CD14-positive monocyte (primary cell): ENCODE measurements around the gene PHKA2. TPM values are rescaled to one million over a fixed set of nuclear protein-coding genes. Genes with fewer than 3 reads are reported as not detected.

Source experiments
- DNase-seq, 3 donors: peaks; one replicate each; pipeline ENCODE4 v3.0.0-alpha.2; 2011 to 2022
- H2AFZ ChIP-seq: 2 replicates; pipeline ENCODE4 v1.6.0; 2012; ENCODE audit warnings: mild to moderate bottlenecking, low read depth, low read length, inconsistent platforms; ENCODE audit not compliant: insufficient read depth, poor library complexity, severe bottlenecking
- H3K27ac ChIP-seq, 2 donors: 1 replicate in 1 of 2; 2 replicates in 1 of 2; pipeline ENCODE4 v1.5.1; 2012 to 2013; ENCODE audit warnings: low read length in 2 of 2, control low read depth in 1 of 2, inconsistent platforms in 1 of 2, low read depth in 1 of 2, mild to moderate bottlenecking in 1 of 2
- H3K27me3 ChIP-seq, 2 donors: one replicate each; pipeline versions ENCODE4 v1.6.0 to v1.6.1; 2011 to 2013; ENCODE audit warnings: low read length in 2 of 2; ENCODE audit not compliant: control insufficient read depth in 2 of 2, insufficient read depth in 2 of 2
- H3K36me3 ChIP-seq, 2 donors: replicated peaks in 1 of 2; 1 replicate in 1 of 2; 2 replicates in 1 of 2; pipeline versions ENCODE4 v1.5.1 to v1.6.1; 2012 to 2013; ENCODE audit warnings: low read length in 2 of 2, control low read depth in 1 of 2, inconsistent platforms in 1 of 2, mild to moderate bottlenecking in 1 of 2; ENCODE audit not compliant: insufficient read depth in 2 of 2, control insufficient read depth in 1 of 2
- H3K4me1 ChIP-seq, 2 donors: 1 replicate in 1 of 2; 2 replicates in 1 of 2; pipeline versions ENCODE4 v1.5.1 to v1.6.1; 2012 to 2013; ENCODE audit warnings: low read length in 2 of 2, control low read depth in 1 of 2, inconsistent platforms in 1 of 2, mild to moderate bottlenecking in 1 of 2, moderate library complexity in 1 of 2; ENCODE audit not compliant: insufficient read depth in 2 of 2, control insufficient read depth in 1 of 2
- H3K4me2 ChIP-seq: replicated peaks from 2 replicates; pipeline ENCODE3; 2012; ENCODE audit warnings: low read length, moderate library complexity, mild to moderate bottlenecking; ENCODE audit not compliant: poor library complexity, severe bottlenecking; ENCODE audit errors: extremely low read depth
- H3K4me3 ChIP-seq, 3 experiments: fragments of 200-600 bp in 1 of 3; sonication (generic) in 1 of 3; replicated peaks in 1 of 3; 1 replicate in 2 of 3; 2 replicates in 1 of 3; pipeline ENCODE4 v1.5.1; 2011 to 2013; ENCODE audit warnings: low read length in 3 of 3, mild to moderate bottlenecking in 3 of 3, control low read depth in 2 of 3, low read depth in 2 of 3, inconsistent platforms in 1 of 3, moderate library complexity in 1 of 3
- H3K79me2 ChIP-seq: 2 replicates; pipeline ENCODE4 v1.6.0; 2012; ENCODE audit warnings: mild to moderate bottlenecking, control low read depth, inconsistent platforms, low read length, moderate library complexity; ENCODE audit not compliant: insufficient read depth
- H3K9ac ChIP-seq: 2 replicates; pipeline ENCODE4 v1.6.0; 2017; ENCODE audit warnings: low read length, mild to moderate bottlenecking; ENCODE audit not compliant: insufficient read depth, poor library complexity, severe bottlenecking
- H3K9me3 ChIP-seq, 2 donors: replicated peaks in 1 of 2; 1 replicate in 1 of 2; 2 replicates in 1 of 2; pipeline versions ENCODE4 v1.5.1 to v1.6.1; 2012 to 2013; ENCODE audit warnings: low read length in 2 of 2, control low read depth in 1 of 2; ENCODE audit not compliant: control insufficient read depth in 1 of 2, insufficient read depth in 1 of 2
- H4K20me1 ChIP-seq: 2 replicates; pipeline ENCODE4 v1.6.0; 2012; ENCODE audit warnings: mild to moderate bottlenecking, low read length, control low read depth, moderate library complexity; ENCODE audit not compliant: insufficient read depth
- H3K27ac Mint-ChIP-seq, 7 donors: one replicate each; pipeline ENCODE4 v1.8.0; 2020; ENCODE audit warnings: mild to moderate bottlenecking in 7 of 7, mixed read lengths in 7 of 7, moderate library complexity in 6 of 7, inconsistent platforms in 2 of 7
- H3K27me3 Mint-ChIP-seq, 3 donors: one replicate each; pipeline ENCODE4 v1.8.0; 2021 to 2022; ENCODE audit warnings: low read depth in 3 of 3, mild to moderate bottlenecking in 3 of 3, mixed read lengths in 3 of 3, moderate library complexity in 3 of 3, inconsistent platforms in 1 of 3
- H3K36me3 Mint-ChIP-seq, 2 donors: one replicate each; pipeline ENCODE4 v1.8.0; 2020; ENCODE audit warnings: mixed read lengths in 2 of 2, inconsistent platforms in 1 of 2, mild to moderate bottlenecking in 1 of 2
- H3K4me1 Mint-ChIP-seq: one replicate; pipeline ENCODE4 v1.8.0; 2020; ENCODE audit warnings: mild to moderate bottlenecking, mixed read lengths
- H3K4me3 Mint-ChIP-seq, 2 donors: one replicate each; pipeline ENCODE4 v1.8.0; 2020; ENCODE audit warnings: mild to moderate bottlenecking in 2 of 2, mixed read lengths in 2 of 2, moderate library complexity in 1 of 2
- H3K9me3 Mint-ChIP-seq, 7 donors: one replicate each; pipeline ENCODE4 v1.8.0; 2020 to 2022; ENCODE audit warnings: mixed read lengths in 7 of 7, mild to moderate bottlenecking in 6 of 7, moderate library complexity in 6 of 7, inconsistent platforms in 2 of 7
- CTCF ChIP-seq: fragments of 200-600 bp; IDR thresholded peaks from one replicate; pipeline ENCODE4 v1.8.0; 2022; ENCODE audit warnings: antibody characterized with exemption, mild to moderate bottlenecking
- WGBS: methylation state at CpG from one replicate; pipeline ENCODE4 v1.1.5; 2013; ENCODE audit warnings: missing lambda C conversion rate; ENCODE audit not compliant: insufficient coverage; 5-methylcytosine and 5-hydroxymethylcytosine counted together
- intact Hi-C, 2 donors: fragments of 100-400 bp; cut with micrococcal nuclease; formaldehyde crosslinking; loops; one replicate each; pipeline versions ENCODE4 v1.15.0 to v1.15.1; 2023
- polyA plus RNA-seq, 3 donors: library from polyadenylated mRNA; depleted of rRNA in 1 of 3; unstranded in 2 of 3; stranded (reverse) in 1 of 3; fragments of 300-500 nt in 2 of 3; fragments of >200 nt in 1 of 3; fragmentation: Illumina TruSeq in 2 of 3; gene quantifications; 1 replicate in 2 of 3; 2 replicates in 1 of 3; pipeline ENCODE4 v1.2.3, GENCODE V29; 2012 to 2021

Gene PHKA2
- polyA plus RNA-seq, 3 donors: 8.7 to 63.3 (median 9.1) TPM

GRCh38 chrX:18898492-18898891 lies 85.4 kb downstream of the PHKA2 start:
- Histone ChIP-seq H3K4me3 (no peak overlapping the region), H3K9ac (no peak overlapping the region), H3K9me3 (no peaks in the 10 kb centered on the region), H3K36me3 (peaks cover 56 to 81% of the 10 kb centered on the region in 2 donors), H3K27me3 (no peaks in the 10 kb centered on the region), H4K20me1 (no peaks in the 10 kb centered on the region), H2AFZ (no peak overlapping the region), H3K4me2 (no peak overlapping the region), H3K4me1 (no peaks in the 10 kb centered on the region), H3K27ac (no peak overlapping the region), H3K79me2 (no peaks in the 10 kb centered on the region)
- H3K4me1 Mint-ChIP-seq: no peaks in the 10 kb centered on the region
- no peaks in the 10 kb centered on the region for H3K9me3 Mint-ChIP-seq
- WGBS: 80% methylated on average over 1 of the region's 6 CpGs
- peaks cover 45 to 71% of the 10 kb centered on the region in 2 donors for H3K36me3 Mint-ChIP-seq
- DNase-seq: no peak
- peaks cover 0 to 4% (median 0%) of the 10 kb centered on the region in 3 donors for H3K27me3 Mint-ChIP-seq
- no peak overlapping the region for H3K4me3 Mint-ChIP-seq
- no peak for TF ChIP-seq CTCF
- intact Hi-C loops: loop anchor here (5.0 to 10.0 kb wide), 2 partner anchors 504 to 506 kb away; no protein-coding TSS in a partner anchor
- no peak overlapping the region for H3K27ac Mint-ChIP-seq

GRCh38 chrX:18898091-18898490 lies 85.8 kb downstream of the PHKA2 start:
- Histone ChIP-seq H3K4me2 (no peak overlapping the region), H3K79me2 (no peaks in the 10 kb centered on the region), H3K27ac (no peak overlapping the region), H3K27me3 (no peaks in the 10 kb centered on the region), H3K4me1 (no peaks in the 10 kb centered on the region), H4K20me1 (no peaks in the 10 kb centered on the region), H3K4me3 (no peak overlapping the region), H3K9ac (no peak overlapping the region), H2AFZ (no peak overlapping the region), H3K9me3 (no peaks in the 10 kb centered on the region), H3K36me3 (peaks cover 58 to 81% of the 10 kb centered on the region in 2 donors)
- TF ChIP-seq CTCF: no peak
- no peak for DNase-seq
- 100% methylated on average over 6 of the region's 11 CpGs for WGBS
- Mint-ChIP-seq H3K27me3 (peaks cover 0 to 4% (median 0%) of the 10 kb centered on the region in 3 donors), H3K36me3 (peaks cover 49 to 73% of the 10 kb centered on the region in 2 donors), H3K9me3 (no peaks in the 10 kb centered on the region), H3K4me3 (no peak overlapping the region), H3K4me1 (no peaks in the 10 kb centered on the region), H3K27ac (no peak overlapping the region)
- intact Hi-C loops: loop anchor here (5.0 to 10.0 kb wide), 2 partner anchors 503 to 506 kb away; no protein-coding TSS in a partner anchor
